SK-N-SH treated with all-trans-retinoic acid at 6 μM for 48 hours (cell line): ENCODE results near the gene DPM2.
A peak's percentile ranks its signal among the peaks of the same experiment; 100 is the strongest.

Source experiments
- ATAC-seq: fragments of 200-7000 bp; cut with Tn5 transposase; 3 replicates; pipeline ENCODE4 v1.9.1; 2020; ENCODE audit warnings: mild to moderate bottlenecking, moderate library complexity
- ARNTL ChIP-seq: fragments of 450-650 bp; formaldehyde crosslinking; IDR thresholded peaks from 2 replicates; pipeline ENCODE4 v1.5.0; 2020; ENCODE audit warnings: low read depth, mild to moderate bottlenecking, moderate library complexity, borderline replicate concordance
- BACH2 ChIP-seq: fragments of 250-450 bp; sonication (Bioruptor Pico); IDR thresholded peaks from 2 replicates; pipeline ENCODE4 v1.9.0; 2021; ENCODE audit warnings: mild to moderate bottlenecking, borderline replicate concordance
- CSDC2 ChIP-seq: fragments of 250-450 bp; sonication (Bioruptor Pico); IDR thresholded peaks from 2 replicates; pipeline ENCODE4 v1.5.0; 2020; ENCODE audit warnings: mild to moderate bottlenecking, moderate library complexity
- GLIS3 ChIP-seq: fragments of 250-450 bp; sonication (Bioruptor Pico); IDR thresholded peaks from 2 replicates; pipeline ENCODE4 v1.5.0; 2020; ENCODE audit warnings: mild to moderate bottlenecking, moderate library complexity
- ISL1 ChIP-seq: fragments of 250-450 bp; sonication (Bioruptor Pico); IDR thresholded peaks from 2 replicates; pipeline ENCODE4 v2.1.2; 2022; ENCODE audit warnings: mild to moderate bottlenecking, moderate library complexity
- OSR1 ChIP-seq: fragments of 250-450 bp; sonication (Bioruptor Pico); IDR thresholded peaks from 2 replicates; pipeline ENCODE4 v1.8.0; 2022; ENCODE audit warnings: moderate library complexity, mild to moderate bottlenecking, inconsistent platforms
- PATZ1 ChIP-seq: fragments of 250-450 bp; sonication (Bioruptor Pico); IDR thresholded peaks from 2 replicates; pipeline ENCODE4 v1.8.0; 2020; ENCODE audit warnings: mild to moderate bottlenecking, moderate library complexity, borderline replicate concordance
- POU6F1 ChIP-seq: fragments of 250-450 bp; sonication (Bioruptor Pico); IDR thresholded peaks from 2 replicates; pipeline ENCODE4 v1.8.0; 2021; ENCODE audit warnings: low read depth, mild to moderate bottlenecking, moderate library complexity, borderline replicate concordance
- PPARA ChIP-seq: fragments of 250-450 bp; sonication (Bioruptor Pico); IDR thresholded peaks from 2 replicates; pipeline ENCODE4 v1.5.0; 2020; ENCODE audit warnings: mild to moderate bottlenecking, borderline replicate concordance
- RARB ChIP-seq: fragments of 250-450 bp; sonication (Bioruptor Pico); IDR thresholded peaks from 2 replicates; pipeline ENCODE4 v1.8.0; 2021; ENCODE audit warnings: mild to moderate bottlenecking, moderate library complexity
- TCF4 ChIP-seq: fragments of 250-450 bp; sonication (Bioruptor Pico); IDR thresholded peaks from 2 replicates; pipeline ENCODE4 v1.8.0; 2021; ENCODE audit warnings: mild to moderate bottlenecking, moderate library complexity, borderline replicate concordance
- TSHZ2 ChIP-seq: fragments of 250-450 bp; sonication (Bioruptor Pico); IDR thresholded peaks from 2 replicates; pipeline ENCODE4 v1.5.0; 2020; ENCODE audit warnings: mild to moderate bottlenecking, moderate library complexity
- ZFP3 ChIP-seq: fragments of 250-450 bp; sonication (Bioruptor Pico); IDR thresholded peaks from 2 replicates; pipeline ENCODE4 v1.5.0; 2020; ENCODE audit warnings: mild to moderate bottlenecking, moderate library complexity
- ZFP30 ChIP-seq: fragments of 450-650 bp; formaldehyde crosslinking; IDR thresholded peaks from 2 replicates; pipeline ENCODE4 v1.5.0; 2022; ENCODE audit warnings: mild to moderate bottlenecking, moderate library complexity
- ZNF565 ChIP-seq: fragments of 450-650 bp; formaldehyde crosslinking; conservative IDR thresholded peaks from 2 replicates; pipeline ENCODE4 v1.5.0; 2020; ENCODE audit warnings: low read depth, mild to moderate bottlenecking, moderate library complexity
- ZNF70 ChIP-seq: fragments of 450-650 bp; formaldehyde crosslinking; IDR thresholded peaks from 2 replicates; pipeline ENCODE4 v1.5.0; 2020; ENCODE audit warnings: mild to moderate bottlenecking, moderate library complexity
- ZNF8 ChIP-seq: fragments of 450-650 bp; formaldehyde crosslinking; IDR thresholded peaks from 2 replicates; pipeline ENCODE4 v1.5.0; 2020; ENCODE audit warnings: mild to moderate bottlenecking, moderate library complexity

The DPM2 gene

GRCh38 chr9:127913682-127914081 is 24.0 kb downstream of the DPM2 start (continued):
- TF ChIP-seq ARNTL: no peak
- TF ChIP-seq ZNF565 (CRISPR knock-in tag): no peak
- no peak for TF ChIP-seq BACH2
- TF ChIP-seq ZNF8 (CRISPR knock-in tag): no peak
- no peak for TF ChIP-seq ZFP30
- TF ChIP-seq ISL1 (CRISPR knock-in tag): no peak
- TF ChIP-seq, all 23 proteins: peak for 0

GRCh38 chr9:127912882-127913281 is 24.8 kb downstream of the DPM2 start:
- no peak for ATAC-seq
- TF ChIP-seq CSDC2 (CRISPR knock-in tag) (no peak), PPARA (CRISPR knock-in tag) (no peak), BACH2 (no peak)

GRCh38 chr9:127912296-127912695 is 25.4 kb downstream of the DPM2 start:
- no peak for TF ChIP-seq TSHZ2 (CRISPR knock-in tag)
- no peak for ATAC-seq

GRCh38 chr9:127910613-127911205 is 26.9 kb downstream of the DPM2 start:
- no peak for TF ChIP-seq CSDC2 (CRISPR knock-in tag)
- no peak for TF ChIP-seq TSHZ2 (CRISPR knock-in tag)
- no peak for TF ChIP-seq ZFP30
- no peak for TF ChIP-seq RARB
- TF ChIP-seq ZNF70: no peak
- no peak for TF ChIP-seq GLIS3 (CRISPR knock-in tag)
- no peak for TF ChIP-seq BACH2
- TF ChIP-seq ISL1 (CRISPR knock-in tag): no peak
- no peak for TF ChIP-seq ZNF8 (CRISPR knock-in tag)
- TF ChIP-seq ARNTL: no peak
- no peak for TF ChIP-seq PATZ1 (CRISPR knock-in tag)
- TF ChIP-seq PPARA (CRISPR knock-in tag): no peak
- TF ChIP-seq, all 23 proteins: peak for 0
- ATAC-seq: peak; percentile 52

GRCh38 chr9:127909839-127910273 is 27.8 kb downstream of the DPM2 start:
- no peak for ATAC-seq
- TF ChIP-seq OSR1 (no peak), PPARA (CRISPR knock-in tag) (no peak), CSDC2 (CRISPR knock-in tag) (no peak), TSHZ2 (CRISPR knock-in tag) (no peak), TCF4 (CRISPR knock-in tag) (no peak), POU6F1 (CRISPR knock-in tag) (no peak), ZNF70 (no peak), ARNTL (no peak), PATZ1 (CRISPR knock-in tag) (no peak), ZFP3 (CRISPR knock-in tag) (no peak), BACH2 (no peak)
- TF ChIP-seq, all 23 proteins: peak for 0
